22Rv1 (cell line): ENCODE results near the gene NT5E.

Source experiments
- CTCF ChIP-seq: fragments of 450-650 bp; IDR thresholded peaks from 2 replicates; pipeline ENCODE4 v1.5.1; 2017; ENCODE audit warnings: mild to moderate bottlenecking
- ZFX ChIP-seq: fragments of 450-650 bp; IDR thresholded peaks from 2 replicates; pipeline ENCODE4 v1.6.1; 2017; ENCODE audit warnings: antibody characterized with exemption, borderline replicate concordance

- TF ChIP-seq CTCF (no peak), ZFX (no peak)
Measured at GRCh38 chr6:85476532-85476931, 26.6 kb downstream of the NT5E start.
